ENCODE results near the gene PCDHGA9. TPM values are rescaled to one million over a fixed set of nuclear protein-coding genes. Genes with fewer than 3 reads are reported as not detected.

Gene PCDHGA9
- polyA plus RNA-seq, 1 donor from 2014 or later: 0.11 TPM

DNA sequence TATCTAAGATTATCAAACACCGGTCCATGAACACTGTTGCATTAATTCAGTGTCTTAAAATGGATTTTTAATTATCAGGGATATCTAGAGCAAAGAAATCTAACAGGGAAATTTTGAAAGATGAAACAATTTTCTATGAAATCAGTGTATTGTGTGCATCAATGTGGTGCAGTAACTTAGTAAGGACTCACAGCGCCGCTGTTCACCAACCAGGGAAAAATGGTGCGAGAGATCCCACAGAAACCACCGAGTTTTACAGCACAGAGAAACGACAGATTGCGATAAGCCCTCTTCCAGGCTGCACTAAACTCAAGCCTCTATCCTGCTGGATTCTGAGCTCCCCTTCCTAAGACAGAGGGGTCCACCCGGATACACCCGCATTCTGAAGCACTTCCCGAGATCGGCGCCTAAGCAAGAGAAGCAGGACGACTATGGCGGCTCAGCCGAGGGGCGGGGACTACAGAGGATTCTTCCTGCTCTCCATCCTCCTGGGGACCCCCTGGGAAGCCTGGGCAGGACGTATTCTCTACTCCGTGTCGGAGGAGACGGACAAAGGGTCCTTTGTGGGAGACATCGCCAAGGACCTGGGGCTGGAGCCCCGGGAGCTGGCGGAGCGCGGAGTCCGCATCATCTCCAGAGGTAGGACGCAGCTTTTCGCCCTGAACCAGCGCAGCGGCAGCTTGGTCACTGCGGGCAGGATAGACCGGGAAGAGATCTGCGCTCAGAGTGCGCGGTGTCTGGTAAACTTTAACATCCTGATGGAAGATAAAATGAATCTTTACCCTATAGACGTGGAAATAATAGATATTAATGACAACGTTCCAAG lies 19.9 kb upstream of the PCDHGA9 start, which contains the start of gene PCDHGA7:
Gene PCDHGA7 (plus strand): TSS at position 274 of the 826 bp plus-strand sequence. CDS start 158 bp downstream, at position 432.
- no peaks in the 10 kb centered on the region for H3K36me3 ChIP-seq (ENCODE audit: insufficient read depth, low read length)
- no peaks in the 10 kb centered on the region for H3K27me3 ChIP-seq (ENCODE audit: insufficient read depth, low read depth, low read length)
- TF ChIP-seq MXI1 (conservative IDR thresholded peaks at IDR 0.05; ENCODE audit: poor library complexity, severe bottlenecking): no peak
- no peak for TF ChIP-seq POLR2AphosphoS5 (IDR thresholded peaks at IDR 0.05)
- TF ChIP-seq REST (IDR thresholded peaks at IDR 0.05; ENCODE audit: borderline replicate concordance): no peak
- TF ChIP-seq RAD21 (conservative IDR thresholded peaks at IDR 0.05): no peak
- no peak for TF ChIP-seq TAF1 (IDR thresholded peaks at IDR 0.05; ENCODE audit: low read depth)
- TF ChIP-seq EZH2 (IDR thresholded peaks at IDR 0.05; ENCODE audit: borderline replicate concordance, insufficient read depth, low read length, poor library complexity, severe bottlenecking): no peak
- TF ChIP-seq, protein P1, sequence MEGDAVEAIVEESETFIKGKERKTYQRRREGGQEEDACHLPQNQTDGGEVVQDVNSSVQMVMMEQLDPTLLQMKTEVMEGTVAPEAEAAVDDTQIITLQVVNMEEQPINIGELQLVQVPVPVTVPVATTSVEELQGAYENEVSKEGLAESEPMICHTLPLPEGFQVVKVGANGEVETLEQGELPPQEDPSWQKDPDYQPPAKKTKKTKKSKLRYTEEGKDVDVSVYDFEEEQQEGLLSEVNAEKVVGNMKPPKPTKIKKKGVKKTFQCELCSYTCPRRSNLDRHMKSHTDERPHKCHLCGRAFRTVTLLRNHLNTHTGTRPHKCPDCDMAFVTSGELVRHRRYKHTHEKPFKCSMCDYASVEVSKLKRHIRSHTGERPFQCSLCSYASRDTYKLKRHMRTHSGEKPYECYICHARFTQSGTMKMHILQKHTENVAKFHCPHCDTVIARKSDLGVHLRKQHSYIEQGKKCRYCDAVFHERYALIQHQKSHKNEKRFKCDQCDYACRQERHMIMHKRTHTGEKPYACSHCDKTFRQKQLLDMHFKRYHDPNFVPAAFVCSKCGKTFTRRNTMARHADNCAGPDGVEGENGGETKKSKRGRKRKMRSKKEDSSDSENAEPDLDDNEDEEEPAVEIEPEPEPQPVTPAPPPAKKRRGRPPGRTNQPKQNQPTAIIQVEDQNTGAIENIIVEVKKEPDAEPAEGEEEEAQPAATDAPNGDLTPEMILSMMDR (IDR thresholded peaks at IDR 0.05; ENCODE audit: poor library complexity, severe bottlenecking): no peak
- TF ChIP-seq SMC3 (conservative IDR thresholded peaks at IDR 0.05; ENCODE audit: poor library complexity): no peak
- no peak for TF ChIP-seq EP300 (conservative IDR thresholded peaks at IDR 0.05; ENCODE audit: poor library complexity, severe bottlenecking)
- peaks cover 22% of the 10 kb centered on the region for H3K9me3 ChIP-seq (ENCODE audit: low read length)
- H3K27ac ChIP-seq (ENCODE audit: low read length): no peak within 1 kb of the TSS
- no peak within 1 kb of the TSS for H3K4me2 ChIP-seq (ENCODE audit: low read length)
- no peaks in the 10 kb centered on the region for H3K9me2 ChIP-seq (ENCODE audit: insufficient read depth, low read length)
- no peaks in the 10 kb centered on the region for H3F3A ChIP-seq (ENCODE audit: insufficient read depth, low read length, poor library complexity, severe bottlenecking)
- no peaks in the 10 kb centered on the region for H3K79me2 ChIP-seq (replicated peaks; ENCODE audit: insufficient read depth, low read length)
- H3K4me3 ChIP-seq (ENCODE audit: low read length): no peak within 1 kb of the TSS
- H2AFZ ChIP-seq (ENCODE audit: low read depth, low read length): no peak within 1 kb of the TSS
- H4K20me1 ChIP-seq (ENCODE audit: insufficient read depth): no peaks in the 10 kb centered on the region
- no peak within 1 kb of the TSS for H3K9ac ChIP-seq (ENCODE audit: low read length)

DNA sequence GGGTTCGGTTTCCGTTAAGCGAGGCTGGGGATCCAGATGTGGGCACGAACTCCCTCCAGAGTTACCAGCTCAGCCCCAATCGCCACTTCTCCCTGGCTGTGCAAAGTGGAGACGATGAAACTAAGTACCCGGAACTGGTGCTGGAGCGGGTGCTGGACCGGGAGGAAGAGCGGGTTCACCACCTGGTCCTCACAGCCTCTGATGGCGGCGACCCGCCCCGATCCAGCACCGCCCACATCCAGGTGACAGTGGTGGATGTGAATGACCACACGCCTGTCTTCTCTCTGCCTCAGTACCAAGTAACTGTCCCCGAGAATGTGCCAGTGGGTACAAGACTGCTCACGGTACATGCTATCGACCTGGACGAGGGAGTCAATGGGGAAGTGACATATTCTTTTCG lies 19.2 kb upstream of the PCDHGA9 start:
- TF ChIP-seq REST (IDR thresholded peaks at IDR 0.05; ENCODE audit: borderline replicate concordance): no peak
- no peak for TF ChIP-seq SMC3 (conservative IDR thresholded peaks at IDR 0.05; ENCODE audit: poor library complexity)
- TF ChIP-seq EZH2 (IDR thresholded peaks at IDR 0.05; ENCODE audit: borderline replicate concordance, insufficient read depth, low read length, poor library complexity, severe bottlenecking): no peak
- TF ChIP-seq MXI1 (conservative IDR thresholded peaks at IDR 0.05; ENCODE audit: poor library complexity, severe bottlenecking): no peak
- no peak for TF ChIP-seq TAF1 (IDR thresholded peaks at IDR 0.05; ENCODE audit: low read depth)
- TF ChIP-seq POLR2AphosphoS5 (IDR thresholded peaks at IDR 0.05): no peak
- TF ChIP-seq RAD21 (conservative IDR thresholded peaks at IDR 0.05): no peak
- TF ChIP-seq, protein P1 (IDR thresholded peaks at IDR 0.05; ENCODE audit: poor library complexity, severe bottlenecking): no peak
- no peak for TF ChIP-seq EP300 (conservative IDR thresholded peaks at IDR 0.05; ENCODE audit: poor library complexity, severe bottlenecking)
- H3K27ac ChIP-seq (ENCODE audit: low read length): no peak overlapping the region
- no peaks in the 10 kb centered on the region for H3K27me3 ChIP-seq (ENCODE audit: insufficient read depth, low read depth, low read length)
- no peak overlapping the region for H3K9ac ChIP-seq (ENCODE audit: low read length)
- no peaks in the 10 kb centered on the region for H3K79me2 ChIP-seq (replicated peaks; ENCODE audit: insufficient read depth, low read length)
- H3K36me3 ChIP-seq (ENCODE audit: insufficient read depth, low read length): no peaks in the 10 kb centered on the region
- H3K9me3 ChIP-seq (ENCODE audit: low read length): peaks cover 22% of the 10 kb centered on the region
- H3F3A ChIP-seq (ENCODE audit: insufficient read depth, low read length, poor library complexity, severe bottlenecking): no peaks in the 10 kb centered on the region
- no peak overlapping the region for H3K4me2 ChIP-seq (ENCODE audit: low read length)
- no peak overlapping the region for H2AFZ ChIP-seq (ENCODE audit: low read depth, low read length)
- H3K4me3 ChIP-seq (ENCODE audit: low read length): no peak overlapping the region
- no peaks in the 10 kb centered on the region for H4K20me1 ChIP-seq (ENCODE audit: insufficient read depth)
- H3K9me2 ChIP-seq (ENCODE audit: insufficient read depth, low read length): no peaks in the 10 kb centered on the region
